GM19452 (cell line): ENCODE measurements around the gene CCDC86.
"Not testable (repeated sequence)": the region's sequence is repeated elsewhere in the genome, so short reads cannot be mapped to it uniquely, and the experiment has no call there.

ENCODE experiments used
- ATAC-seq: cut with Tn5 transposase; IDR thresholded peaks from one replicate; pipeline ENCODE4 v1.9.1; 2021; ENCODE audit not compliant: unreplicated experiment

CCDC86 gene

DNA sequence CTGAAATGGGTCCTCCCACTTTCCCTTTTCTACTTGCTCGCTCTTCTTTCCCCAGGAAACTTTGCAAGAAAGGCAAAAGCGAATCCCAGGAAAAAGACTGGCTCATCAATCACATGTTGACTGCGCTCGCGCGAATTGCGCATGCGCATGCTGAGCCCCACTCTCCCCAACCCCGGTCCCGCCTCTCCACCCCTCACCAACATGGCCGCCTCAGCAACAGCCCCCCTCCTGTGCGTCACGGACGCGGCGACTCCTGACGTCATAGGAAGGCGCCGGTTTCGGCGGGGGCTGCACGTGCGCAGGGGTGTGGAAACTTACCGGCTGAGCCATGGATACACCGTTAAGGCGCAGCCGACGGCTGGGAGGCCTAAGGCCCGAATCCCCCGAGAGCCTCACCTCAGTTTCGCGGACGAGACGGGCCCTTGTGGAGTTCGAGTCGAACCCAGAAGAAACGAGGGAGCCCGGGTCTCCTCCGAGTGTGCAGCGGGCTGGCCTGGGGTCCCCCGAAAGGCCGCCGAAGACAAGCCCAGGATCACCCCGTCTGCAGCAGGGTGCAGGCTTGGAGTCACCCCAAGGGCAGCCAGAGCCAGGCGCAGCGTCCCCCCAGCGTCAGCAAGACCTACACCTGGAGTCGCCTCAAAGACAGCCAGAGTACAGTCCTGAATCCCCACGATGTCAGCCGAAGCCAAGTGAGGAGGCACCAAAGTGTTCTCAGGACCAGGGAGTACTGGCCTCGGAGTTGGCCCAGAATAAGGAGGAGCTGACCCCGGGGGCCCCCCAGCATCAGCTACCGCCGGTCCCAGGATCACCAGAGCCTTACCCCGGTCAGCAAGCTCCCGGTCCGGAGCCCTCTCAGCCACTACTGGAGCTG, at the start of gene CCDC86:
Gene CCDC86 (plus strand): TSS at position 317 of the 871 bp plus-strand sequence. CDS start 12 bp downstream, at position 329.
- ATAC-seq = peak; percentile 75

GRCh38 chr11:60792521-60792920, 49.4 kb upstream of the CCDC86 start:
- no peak for ATAC-seq

DNA sequence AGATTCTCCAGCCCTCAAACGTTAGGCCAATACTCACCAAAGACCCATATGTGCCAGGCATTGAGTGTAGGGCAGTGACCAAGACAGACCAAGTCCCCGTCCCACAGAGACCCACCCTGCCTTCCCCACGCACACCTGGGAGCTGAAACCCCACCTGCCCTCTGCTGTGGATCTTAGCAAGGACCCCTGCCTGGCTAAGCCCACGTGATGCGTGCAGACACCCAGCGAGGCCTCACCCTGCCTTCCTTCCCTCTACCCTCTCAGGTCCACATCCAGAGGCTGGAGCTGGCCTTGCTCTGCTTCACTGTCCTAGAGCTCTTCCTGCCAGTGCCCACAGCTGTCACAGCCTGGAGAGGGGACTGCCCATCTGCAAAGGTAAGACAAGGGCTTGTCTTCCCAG, 46.6 kb upstream of the CCDC86 start:
- no peak for ATAC-seq

DNA sequence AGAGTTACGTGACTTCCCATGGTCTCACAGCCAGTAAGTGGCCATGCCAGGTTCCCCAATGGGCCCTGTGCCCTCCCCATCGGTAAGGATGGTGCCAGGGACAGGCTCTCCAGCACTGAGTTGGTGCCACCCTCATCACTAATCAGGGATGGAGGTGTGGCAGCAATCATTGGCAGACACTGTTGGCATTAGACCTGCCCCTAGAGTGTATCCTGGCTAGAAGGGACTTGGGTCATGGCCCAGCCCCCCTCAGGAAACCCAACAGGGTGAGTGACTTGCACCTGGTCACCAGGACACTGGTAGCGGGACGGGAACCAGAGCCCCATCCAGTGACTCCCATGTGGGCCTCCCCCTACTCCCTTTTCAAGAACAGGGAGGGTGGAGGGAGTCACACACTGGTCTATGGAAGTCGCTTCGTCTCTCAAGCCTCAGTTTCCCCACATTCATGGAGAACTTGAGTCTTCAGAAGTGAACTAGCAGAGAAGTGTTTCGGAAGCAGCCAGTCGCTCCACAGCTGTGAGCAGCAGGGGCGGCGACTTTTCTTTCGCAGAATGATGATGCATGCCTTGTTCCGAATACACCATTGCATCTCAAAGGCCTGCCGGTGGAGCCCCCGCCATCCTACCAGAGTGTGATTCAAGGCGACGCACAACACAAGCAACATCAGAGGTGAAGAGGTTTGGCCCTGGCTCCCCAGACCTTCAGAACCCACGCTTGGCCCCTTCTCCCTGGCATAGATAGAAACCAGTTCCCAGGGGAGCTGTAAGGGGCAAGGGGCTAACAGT, 43.9 kb upstream of the CCDC86 start:
- ATAC-seq = no peak

GRCh38 chr11:60798631-60799030, 43.3 kb upstream of the CCDC86 start:
- no peak for ATAC-seq

GRCh38 chr11:60801194-60801593, 40.7 kb upstream of the CCDC86 start:
- no peak for ATAC-seq

GRCh38 chr11:60803273-60803936, 38.5 kb upstream of the CCDC86 start:
- no peak for ATAC-seq

GRCh38 chr11:60809249-60809648, 32.7 kb upstream of the CCDC86 start:
- no peak for ATAC-seq

GRCh38 chr11:60809691-60810090, 32.2 kb upstream of the CCDC86 start:
- no peak for ATAC-seq

DNA sequence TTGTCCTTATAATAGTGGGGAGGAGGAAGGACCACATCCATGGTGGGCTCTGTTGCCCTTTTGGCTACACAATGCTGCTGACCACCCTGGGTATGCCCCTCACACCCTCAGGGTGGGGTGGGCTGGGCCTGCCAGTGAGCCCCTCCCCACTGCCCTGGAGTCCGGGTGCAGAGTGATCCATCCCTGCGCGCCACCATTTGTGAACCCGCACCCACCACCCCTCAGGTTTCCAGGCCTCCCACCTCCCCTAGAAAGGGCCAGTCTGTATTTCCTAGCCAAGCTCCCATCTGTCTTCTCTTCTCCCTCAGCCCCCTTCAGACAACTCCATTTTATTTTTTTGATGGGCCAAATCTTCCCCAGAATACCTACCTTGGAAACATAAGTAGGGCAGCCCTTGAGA, 31.8 kb upstream of the CCDC86 start:
- no peak for ATAC-seq

DNA sequence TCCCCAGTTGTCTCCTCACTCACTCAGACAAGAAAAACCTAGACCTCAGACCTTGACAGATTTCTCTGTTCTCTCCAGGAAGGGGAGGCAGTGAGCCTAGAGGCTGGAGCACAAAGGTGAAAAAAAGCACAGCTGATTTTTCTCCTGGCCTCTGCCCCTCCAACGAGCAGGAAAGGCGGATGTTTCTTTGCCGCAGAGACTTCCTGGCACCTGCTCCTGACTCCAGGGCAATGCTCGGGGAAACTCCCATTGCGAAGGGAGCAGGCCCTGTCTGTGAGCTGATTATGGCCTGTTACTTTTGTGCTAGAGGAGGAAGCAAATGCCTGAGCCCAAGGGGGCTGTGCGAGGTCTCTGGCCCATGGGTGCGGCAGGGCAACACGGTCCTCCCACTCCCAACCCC, 31.3 kb upstream of the CCDC86 start:
- no peak for ATAC-seq

DNA sequence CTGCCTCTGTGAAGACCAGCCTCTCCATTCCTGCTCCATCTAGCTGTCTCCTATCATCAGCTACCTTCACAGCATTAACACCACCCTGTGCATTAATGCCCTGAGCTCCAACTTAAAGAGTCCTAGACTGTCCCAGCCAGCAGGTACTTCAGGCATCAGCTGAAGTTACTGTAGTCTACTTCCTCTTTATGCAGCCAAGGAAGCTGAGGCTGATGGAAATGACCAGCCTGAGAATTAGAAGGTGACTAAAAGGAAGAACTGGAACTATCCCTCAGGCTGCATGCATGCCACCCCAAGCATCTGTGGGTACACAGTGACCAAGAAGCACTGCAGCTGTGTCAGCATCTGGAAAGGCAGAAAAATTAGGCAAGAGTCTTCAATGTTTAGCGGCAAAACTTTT, 28.6 kb upstream of the CCDC86 start:
- ATAC-seq = no peak

DNA sequence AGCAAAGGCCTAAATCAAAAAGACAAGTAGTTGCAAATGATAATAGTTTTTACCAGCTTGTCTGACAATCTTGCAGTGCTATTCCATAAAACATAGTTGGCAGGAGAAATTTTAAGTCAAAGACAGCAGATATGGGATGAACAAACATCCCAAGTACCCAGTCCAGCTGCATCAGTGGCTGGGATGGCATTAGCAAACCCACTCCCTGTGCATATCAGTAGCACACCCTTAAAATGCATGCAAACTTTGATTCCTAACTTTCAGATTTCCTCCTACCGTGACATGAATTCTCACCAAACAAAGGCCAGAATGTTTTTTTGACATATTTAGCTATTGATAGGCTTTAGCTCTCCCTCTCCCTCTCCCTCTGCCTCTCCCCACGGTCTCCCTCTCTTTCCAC, 27.8 kb upstream of the CCDC86 start:
- ATAC-seq = no peak

GRCh38 chr11:60816590-60817157, 25.2 kb upstream of the CCDC86 start:
- no peak for ATAC-seq

- no peak for ATAC-seq
Measured at GRCh38 chr11:60818057-60818456, 23.9 kb upstream of the CCDC86 start.

DNA sequence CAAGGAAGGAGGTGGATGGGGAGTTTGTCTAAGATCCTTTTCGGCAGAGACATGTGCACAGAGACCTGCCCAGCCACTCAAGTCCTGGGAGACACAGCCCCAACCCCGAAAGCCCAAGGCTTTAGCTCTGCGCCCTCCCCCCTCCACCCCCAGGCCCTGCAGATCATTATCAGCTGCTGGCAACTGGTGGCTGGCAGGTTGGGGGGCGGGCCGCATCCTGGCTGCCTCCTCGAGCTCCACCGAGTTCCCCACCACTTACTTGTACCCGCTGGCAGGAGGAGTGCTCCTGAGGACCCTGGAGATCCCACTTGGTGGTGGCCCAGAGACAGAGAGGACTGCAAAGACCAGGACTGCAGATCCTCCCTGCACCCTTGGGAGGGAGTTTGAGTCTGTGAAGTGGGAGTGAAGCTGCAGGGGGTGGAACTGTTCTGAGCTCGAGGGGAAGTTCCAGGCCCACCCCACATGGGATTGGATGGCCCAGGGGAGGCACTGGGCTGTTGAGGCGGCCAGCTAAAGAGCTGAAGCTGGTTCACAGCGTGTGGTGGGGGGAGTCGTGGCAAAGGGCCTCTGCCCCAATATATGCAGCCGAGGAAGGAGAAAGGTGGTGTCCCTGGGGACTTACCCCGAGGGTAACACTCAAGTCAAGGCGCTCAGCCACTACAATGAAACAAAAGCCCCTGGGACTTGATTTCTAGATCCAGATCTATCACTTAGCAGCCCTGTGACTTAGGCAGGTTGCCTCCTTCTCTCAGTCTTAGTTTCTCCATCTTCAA, 19.9 kb upstream of the CCDC86 start:
- ATAC-seq = no peak

- ATAC-seq = not testable (repeated sequence)
Measured at GRCh38 chr11:60823745-60824306, 18.1 kb upstream of the CCDC86 start.

DNA sequence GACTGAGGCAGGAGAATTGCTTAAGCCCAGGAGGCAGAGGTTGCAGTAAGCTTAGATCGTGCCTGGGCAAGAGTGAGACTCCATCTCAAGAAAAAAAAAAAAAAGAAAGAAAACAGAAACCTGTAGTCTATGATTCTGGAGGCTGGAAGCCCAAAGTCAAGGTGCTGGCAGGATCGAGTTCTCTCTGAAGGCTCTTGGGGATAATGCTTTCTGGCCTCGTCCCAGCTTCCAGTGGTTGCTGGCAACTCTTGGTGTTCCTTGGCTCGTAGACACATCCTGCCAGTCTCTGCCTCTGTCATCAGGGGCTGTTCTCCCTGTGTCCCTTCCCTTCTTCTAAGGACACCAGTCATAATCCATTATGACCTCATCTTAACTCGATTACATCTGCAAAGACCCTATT, 16.8 kb upstream of the CCDC86 start:
- no peak for ATAC-seq

DNA sequence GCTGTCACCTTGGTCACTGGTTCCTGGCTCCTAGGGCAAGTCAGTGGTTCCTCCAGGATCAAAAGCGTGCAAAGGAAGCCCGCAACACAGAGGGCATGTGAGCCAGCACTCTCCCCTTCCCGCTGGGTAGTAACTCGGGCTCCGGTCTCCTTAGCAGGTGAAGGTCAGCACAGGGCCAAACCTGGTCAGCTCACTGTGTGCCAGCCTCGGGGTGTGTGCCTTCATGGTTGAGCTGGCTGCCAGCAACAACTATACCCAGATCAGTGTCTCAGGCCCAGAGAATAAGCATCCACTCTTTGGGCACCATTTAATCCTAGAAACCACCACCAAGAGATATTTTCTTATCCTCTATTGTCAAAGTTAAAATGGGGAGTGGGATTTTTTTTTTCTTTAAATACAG, 16.1 kb upstream of the CCDC86 start:
- ATAC-seq = no peak

DNA sequence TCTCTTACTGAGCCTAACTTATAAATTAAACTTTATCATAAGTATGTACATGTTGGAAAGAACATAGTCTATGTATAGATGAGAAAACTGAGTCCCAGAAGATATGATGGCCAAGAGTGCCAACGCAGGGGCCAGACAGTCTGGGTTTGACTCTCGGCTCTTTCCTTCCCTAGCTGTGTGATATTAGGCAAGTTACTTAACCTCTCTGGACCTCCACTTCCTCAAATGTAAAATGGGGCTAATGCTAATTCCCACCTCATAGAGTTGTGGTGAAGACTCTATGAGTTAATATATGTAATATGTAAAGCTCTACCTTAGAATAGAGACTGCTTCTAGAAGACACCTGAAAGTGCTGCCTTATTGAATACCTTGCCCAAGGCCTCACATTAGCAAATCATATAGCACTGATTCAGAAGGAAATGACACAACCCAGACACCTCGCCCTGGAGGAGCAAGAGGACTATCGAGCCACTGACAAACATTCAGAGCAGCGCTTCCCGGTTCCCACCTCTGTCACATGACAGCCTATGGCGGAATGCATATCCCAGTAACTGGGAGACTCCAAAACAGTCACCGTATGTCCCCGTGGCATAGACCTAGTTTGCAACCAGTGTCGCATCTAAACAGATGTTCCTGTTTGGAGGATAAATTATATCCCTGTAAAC, 11.3 kb upstream of the CCDC86 start:
- ATAC-seq = peak; percentile 16
